ENCODE data around the gene ZCCHC2. TPM values are rescaled to one million over a fixed set of nuclear protein-coding genes. Genes with fewer than 3 reads are reported as not detected.

The ZCCHC2 gene
- polyA plus RNA-seq, 2 of the 4 experiments (the other 2 are of a cell fraction) = 7.6 to 12.5 TPM

GRCh38 chr18:62576845-62577512 lies 54.2 kb downstream of the ZCCHC2 start:
- TF ChIP-seq SREBF2 (IDR thresholded peaks at IDR 0.05) (no peak), ATOH8 (CRISPR knock-in tag; IDR thresholded peaks at IDR 0.05; ENCODE audit: low read depth) (no peak), NR3C1 (IDR thresholded peaks at IDR 0.05) (no peak), ESRRA (IDR thresholded peaks at IDR 0.05; ENCODE audit: borderline replicate concordance, low read length) (no peak), FOSL2 (IDR thresholded peaks at IDR 0.05) (no peak), FOSL2 (CRISPR knock-in tag; IDR thresholded peaks at IDR 0.05) (no peak)
- CTCF ChIA-PET = interaction anchor here (0.6 to 4.3 kb wide), 5 partner anchors 8 to 131 kb away, joined by 3 to 26 read pairs (median 4); no protein-coding TSS in a partner anchor
- Histone ChIP-seq H3K9me3 (no peaks in the 10 kb centered on the region), H3K4me1 (no peaks in the 10 kb centered on the region), H3K27ac (no peak overlapping the region), H3K4me3 (no peak overlapping the region), H3K4me2 (no peak overlapping the region)
- FAIRE-seq (no peak), ATAC-seq (no peak), DNase-seq (ENCODE audit: low read depth in 1 of 2, low spot score in 1 of 2) (no peak)
- 93% methylated on average over 9 of the region's 9 CpGs for WGBS (ENCODE audit: missing lambda C conversion rate)
- POLR2A ChIA-PET = no interaction called here

GRCh38 chr18:62577765-62578164 lies 54.9 kb downstream of the ZCCHC2 start:
- ATAC-seq (no peak), DNase-seq (ENCODE audit: low read depth in 1 of 2, low spot score in 1 of 2) (no peak), FAIRE-seq (no peak)
- 63% methylated on average over 2 of the region's 2 CpGs for WGBS (ENCODE audit: missing lambda C conversion rate)
- Histone ChIP-seq H3K4me2 (no peak overlapping the region), H3K4me1 (no peaks in the 10 kb centered on the region), H3K4me3 (no peak overlapping the region), H3K9me3 (no peaks in the 10 kb centered on the region), H3K27ac (no peak overlapping the region)
- TF ChIP-seq ELK1 (IDR thresholded peaks at IDR 0.05; ENCODE audit: low read depth, low read length) (no peak), KDM5A (IDR thresholded peaks at IDR 0.05) (no peak), NR3C1 (IDR thresholded peaks at IDR 0.05) (no peak), EHMT2 (IDR thresholded peaks at IDR 0.05; ENCODE audit: low read depth) (no peak), FOXS1 (CRISPR knock-in tag; IDR thresholded peaks at IDR 0.05) (no peak), MAZ (IDR thresholded peaks at IDR 0.05; ENCODE audit: borderline replicate concordance, low read depth, low read length) (no peak), POLR2AphosphoS2 (conservative IDR thresholded peaks at IDR 0.05; ENCODE audit: low read length) (no peak), HOXA7 (CRISPR knock-in tag; IDR thresholded peaks at IDR 0.05) (no peak), KDM1A (IDR thresholded peaks at IDR 0.05; ENCODE audit: low read depth) (no peak), EP300 (IDR thresholded peaks at IDR 0.05) (no peak)
- POLR2A ChIA-PET = no interaction called here
- CTCF ChIA-PET = interaction anchor here (0.9 to 4.3 kb wide), 4 partner anchors 8 to 152 kb away, joined by 3 to 26 read pairs (median 4); no protein-coding TSS in a partner anchor

GRCh38 chr18:62578980-62579511 lies 56.2 kb downstream of the ZCCHC2 start:
- POLR2A ChIA-PET = no interaction called here
- FAIRE-seq (no peak), ATAC-seq (no peak), DNase-seq (ENCODE audit: low read depth in 1 of 2, low spot score in 1 of 2) (no peak)
- Histone ChIP-seq H3K4me2 (no peak overlapping the region), H3K4me3 (no peak overlapping the region), H3K9me3 (no peaks in the 10 kb centered on the region), H3K27ac (no peak overlapping the region), H3K4me1 (peaks cover 2% of the 10 kb centered on the region; the same call in 1 of the 3 replicates)
- WGBS (ENCODE audit: missing lambda C conversion rate) = 86% methylated on average over 12 of the region's 13 CpGs
- CTCF ChIA-PET = interaction anchor here (0.7 to 1.3 kb wide), 4 partner anchors 11 to 301 kb away, joined by 3 to 4 read pairs (median 3); no protein-coding TSS in a partner anchor
- no peak for TF ChIP-seq HEYL (CRISPR knock-in tag; IDR thresholded peaks at IDR 0.05)
- no peak for TF ChIP-seq E2F6 (IDR thresholded peaks at IDR 0.05; ENCODE audit: borderline replicate concordance, low read depth)
- no peak for TF ChIP-seq CBX8 (IDR thresholded peaks at IDR 0.05)
- no peak for TF ChIP-seq RAD21 (conservative IDR thresholded peaks at IDR 0.05 in 1 of 2, IDR thresholded peaks at IDR 0.05 in 1 of 2)
- TF ChIP-seq RFX5 (IDR thresholded peaks at IDR 0.05) = no peak
- TF ChIP-seq ZFP36 (IDR thresholded peaks at IDR 0.05; ENCODE audit: borderline replicate concordance, partially characterized antibody) = no peak
- TF ChIP-seq TFCP2L1 (CRISPR knock-in tag; IDR thresholded peaks at IDR 0.05) = no peak
- TF ChIP-seq ATOH8 (CRISPR knock-in tag; IDR thresholded peaks at IDR 0.05; ENCODE audit: low read depth) = no peak
- TF ChIP-seq FOSB (CRISPR knock-in tag; IDR thresholded peaks at IDR 0.05) = no peak
- TF ChIP-seq CHD2 (IDR thresholded peaks at IDR 0.05; ENCODE audit: low read length, partially characterized antibody) = no peak
- TF ChIP-seq HOXB13 (CRISPR knock-in tag; IDR thresholded peaks at IDR 0.05; ENCODE audit: low read depth) = no peak
- TF ChIP-seq NFE2L2 (conservative IDR thresholded peaks at IDR 0.05; ENCODE audit: low read length) = no peak
- TF ChIP-seq SMC3 (IDR thresholded peaks at IDR 0.05) = no peak
- no peak for TF ChIP-seq SREBF2 (IDR thresholded peaks at IDR 0.05)
- no peak for TF ChIP-seq EHF (CRISPR knock-in tag; IDR thresholded peaks at IDR 0.05)
- TF ChIP-seq EP300 (IDR thresholded peaks at IDR 0.05) = no peak
- no peak for TF ChIP-seq NPAS2 (CRISPR knock-in tag; IDR thresholded peaks at IDR 0.05; ENCODE audit: borderline replicate concordance)
